GM21528 (cell line): ENCODE measurements around the gene PLAGL2.

ENCODE experiments used
- ATAC-seq: cut with Tn5 transposase; IDR thresholded peaks from one replicate; pipeline ENCODE4 v1.9.1; 2021; ENCODE audit warnings: mild to moderate bottlenecking, moderate library complexity; ENCODE audit not compliant: unreplicated experiment, low FRiP score

The PLAGL2 gene

GRCh38 chr20:32153771-32154170, 53.8 kb downstream of the PLAGL2 start:
- ATAC-seq = no peak

DNA sequence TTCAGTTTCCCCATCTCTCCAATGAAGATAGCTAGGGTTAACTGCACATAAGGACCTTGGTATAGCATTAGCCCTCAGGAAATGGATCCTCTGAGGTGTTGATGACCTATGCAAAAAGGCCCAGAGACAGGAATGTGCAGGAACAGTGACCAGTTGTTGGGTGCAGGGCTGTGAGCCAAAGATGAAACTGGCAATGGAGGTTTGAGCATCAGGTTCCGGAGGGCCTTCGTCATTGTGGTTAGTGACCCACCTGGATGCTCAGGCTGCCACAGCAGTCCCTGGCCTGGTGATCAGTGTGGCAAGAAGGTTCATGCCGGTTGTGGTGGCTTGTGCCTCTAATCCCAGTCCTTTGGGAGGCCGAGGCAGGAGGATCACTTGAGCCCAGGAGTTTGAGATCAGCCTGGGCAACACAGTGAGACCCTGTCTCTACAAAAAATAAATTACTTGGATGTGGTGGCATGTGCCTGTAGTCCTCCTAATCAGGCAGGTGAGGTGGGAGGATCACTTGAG, 54.3 kb downstream of the PLAGL2 start:
- ATAC-seq = no peak

DNA sequence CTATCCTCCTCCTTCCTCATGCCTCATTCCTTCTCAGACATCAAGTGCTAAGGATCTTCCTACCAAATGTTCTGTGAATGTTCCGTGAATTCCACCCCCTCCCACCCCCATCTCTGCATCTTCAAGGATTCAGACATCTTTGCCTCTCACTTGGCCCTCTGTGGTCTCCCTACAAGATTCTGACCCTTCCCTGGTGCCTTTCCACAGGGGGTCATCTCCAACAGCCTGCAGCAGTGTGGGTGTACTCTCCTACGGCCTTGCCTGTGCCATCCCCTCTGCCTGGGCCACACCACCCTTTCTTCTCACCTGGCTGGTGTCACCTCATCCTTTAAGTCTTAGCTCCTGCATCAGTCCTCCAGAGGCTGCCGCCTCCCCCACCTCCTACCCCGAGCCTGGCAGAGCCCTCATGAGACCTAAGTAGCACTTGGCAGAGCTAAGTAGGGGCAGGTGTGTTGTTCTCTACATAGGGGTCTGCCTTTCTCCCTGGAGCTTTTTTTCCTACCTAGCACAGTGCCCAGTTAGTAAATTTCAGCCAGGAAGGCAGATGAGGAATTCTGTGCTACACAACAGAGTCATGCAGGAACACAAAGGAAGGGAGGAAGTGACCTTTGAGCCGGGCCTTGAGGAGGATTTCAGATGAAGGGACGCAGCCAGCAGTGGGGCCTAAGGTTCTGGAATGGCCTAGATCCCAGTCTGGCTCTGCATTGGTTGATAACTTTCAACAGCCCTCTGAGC, 55.0 kb downstream of the PLAGL2 start:
- no peak for ATAC-seq

DNA sequence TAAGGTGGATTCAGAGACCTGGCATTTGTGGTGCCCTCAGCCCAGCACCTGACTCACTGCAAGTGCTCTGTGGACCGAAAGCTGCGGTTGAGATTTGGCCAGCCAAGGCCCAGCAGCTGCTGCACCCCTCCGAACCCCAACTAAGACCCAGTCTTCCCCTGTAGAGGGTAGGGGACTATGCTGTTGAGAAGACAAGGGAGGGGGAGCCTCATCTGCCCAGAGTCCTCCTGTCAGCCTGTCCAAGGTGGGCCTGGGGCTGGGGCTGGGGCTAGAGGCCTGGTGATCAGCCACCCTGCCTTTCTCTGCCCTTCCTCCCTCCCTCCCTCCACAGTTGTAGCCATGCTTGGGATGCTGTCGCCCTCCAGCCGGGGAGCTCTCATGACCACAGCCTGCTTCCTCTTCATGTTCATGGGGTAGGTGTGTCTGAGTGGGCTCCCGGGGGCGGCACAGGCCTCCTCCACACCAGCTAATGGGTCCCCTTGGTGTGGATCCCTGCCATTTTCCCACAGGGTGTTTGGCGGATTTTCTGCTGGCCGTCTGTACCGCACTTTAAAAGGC, 57.2 kb downstream of the PLAGL2 start:
- no peak for ATAC-seq

GRCh38 chr20:32149566-32150170, 57.9 kb downstream of the PLAGL2 start:
- no peak for ATAC-seq

DNA sequence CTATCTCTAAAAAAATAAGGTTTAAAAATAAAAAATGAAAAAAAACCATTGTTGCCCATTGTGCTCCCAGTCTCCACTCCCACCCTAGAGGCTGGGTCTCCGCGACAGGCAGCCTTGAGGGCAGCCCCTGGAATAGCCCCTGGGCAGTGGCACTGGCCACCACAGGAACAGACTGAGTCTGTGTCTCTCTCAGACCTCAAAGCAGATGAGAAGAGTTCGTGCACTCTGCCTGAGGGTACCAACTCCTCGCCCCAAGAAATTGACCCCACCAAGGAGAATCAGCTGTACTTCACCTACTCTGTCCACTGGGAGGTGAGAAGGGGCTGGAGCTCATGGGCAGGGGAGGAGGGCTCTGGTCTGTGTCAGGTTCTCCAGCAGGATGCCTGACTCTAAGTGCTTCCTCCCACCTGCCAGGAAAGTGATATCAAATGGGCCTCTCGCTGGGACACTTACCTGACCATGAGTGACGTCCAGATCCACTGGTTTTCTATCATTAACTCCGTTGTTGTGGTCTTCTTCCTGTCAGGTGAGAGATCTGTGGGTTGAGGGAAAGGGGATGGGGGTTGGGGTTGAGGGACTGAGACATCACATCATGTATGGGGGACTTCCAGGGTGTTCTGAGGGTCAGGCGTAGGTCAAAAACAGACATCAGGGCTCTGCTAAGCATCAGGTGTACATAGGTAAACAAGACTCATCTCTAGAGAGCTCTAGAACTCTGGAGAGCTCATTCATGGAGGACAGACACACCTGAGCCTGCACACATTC, 62.5 kb downstream of the PLAGL2 start:
- no peak for ATAC-seq

- ATAC-seq = no peak
Observed at GRCh38 chr20:32142991-32143390, 64.6 kb downstream of the PLAGL2 start.
